Measurements from ENCODE around the gene PSME1.

The PSME1 gene

GRCh38 chr14:24100197-24100981 is 35.6 kb upstream of the PSME1 start:
- Histone ChIP-seq H4K8ac (ENCODE audit: low read depth, low read length) (no peak overlapping the region), H3K18ac (ENCODE audit: low read length) (no peak overlapping the region), H3K9me3 (replicated peaks in 1 of 2; ENCODE audit: control insufficient read depth in 2 of 2, insufficient read depth in 1 of 2, low read depth in 1 of 2, low read length in 2 of 2) (peaks cover 0 to 2% of the 10 kb centered on the region in 2 donors), H3K4me2 (ENCODE audit: insufficient read depth, low read length, poor library complexity, severe bottlenecking) (no peak overlapping the region), H3K79me1 (ENCODE audit: low read depth, low read length) (no peaks in the 10 kb centered on the region), H2BK5ac (ENCODE audit: low read length) (no peak overlapping the region), H3K4me3 (ENCODE audit: low read length in 2 of 2) (no peak overlapping the region), H3K9ac (ENCODE audit: low read depth, low read length, poor library complexity) (no peak overlapping the region), H2AK5ac (ENCODE audit: low read depth, low read length) (no peak overlapping the region), H3K14ac (ENCODE audit: low read length) (no peak overlapping the region), H3K36me3 (replicated peaks in 1 of 2; ENCODE audit: control insufficient read depth in 2 of 2, insufficient read depth in 2 of 2, low read length in 2 of 2) (peaks cover 31 to 48% of the 10 kb centered on the region in 2 donors), H2BK15ac (ENCODE audit: low read length) (no peak overlapping the region), H2BK12ac (ENCODE audit: low read length) (no peak overlapping the region), H3K23ac (ENCODE audit: low read depth, low read length, poor library complexity) (no peak overlapping the region), H3K4ac (ENCODE audit: low read length) (no peak overlapping the region), H2AFZ (ENCODE audit: low read length) (no peak overlapping the region), H3K27me3 (ENCODE audit: control insufficient read depth in 3 of 3, insufficient read depth in 3 of 3, low read depth in 1 of 3, low read length in 3 of 3) (no peaks in the 10 kb centered on the region), H2BK120ac (ENCODE audit: low read depth, low read length) (no peak overlapping the region), H3K27ac (replicated peaks; ENCODE audit: low read length) (no peak overlapping the region), H3K4me1 (ENCODE audit: control insufficient read depth in 2 of 2, insufficient read depth in 1 of 2, low read depth in 1 of 2, low read length in 2 of 2) (peaks cover 3 to 4% of the 10 kb centered on the region in 2 donors), H4K91ac (ENCODE audit: low read depth, low read length, poor library complexity) (no peak overlapping the region)
- no peak for DNase-seq (ENCODE audit: low spot score)
- no CpG with 5 or more reads among the region's 4 CpGs for WGBS, 2 donors (ENCODE audit: extremely low coverage in 2 of 2, insufficient read length in 2 of 2, insufficient replicate concordance in 1 of 2)

GRCh38 chr14:24100982-24101494 is 35.0 kb upstream of the PSME1 start:
- H3K9ac ChIP-seq (ENCODE audit: low read depth, low read length, poor library complexity) = no peak overlapping the region
- no peak overlapping the region for H2BK5ac ChIP-seq (ENCODE audit: low read length)
- no peak overlapping the region for H4K91ac ChIP-seq (ENCODE audit: low read depth, low read length, poor library complexity)
- no peak overlapping the region for H3K4me2 ChIP-seq (ENCODE audit: insufficient read depth, low read length, poor library complexity, severe bottlenecking)
- no peak overlapping the region for H2AK5ac ChIP-seq (ENCODE audit: low read depth, low read length)
- no peaks in the 10 kb centered on the region for H3K79me1 ChIP-seq (ENCODE audit: low read depth, low read length)
- H3K18ac ChIP-seq (ENCODE audit: low read length) = no peak overlapping the region
- no peak overlapping the region for H2BK12ac ChIP-seq (ENCODE audit: low read length)
- no peak overlapping the region for H2AFZ ChIP-seq (ENCODE audit: low read length)
- H2BK15ac ChIP-seq (ENCODE audit: low read length) = no peak overlapping the region
- DNase-seq (ENCODE audit: low spot score) = no peak
- no peak overlapping the region for H2BK120ac ChIP-seq (ENCODE audit: low read depth, low read length)
- no peak overlapping the region for H4K8ac ChIP-seq (ENCODE audit: low read depth, low read length)
- no peak overlapping the region for H3K27ac ChIP-seq (replicated peaks; ENCODE audit: low read length)
- H3K23ac ChIP-seq (ENCODE audit: low read depth, low read length, poor library complexity) = no peak overlapping the region
- H3K36me3 ChIP-seq (replicated peaks in 1 of 2; ENCODE audit: control insufficient read depth in 2 of 2, insufficient read depth in 2 of 2, low read length in 2 of 2) = peaks cover 31 to 48% of the 10 kb centered on the region in 2 donors
- no peak overlapping the region for H3K14ac ChIP-seq (ENCODE audit: low read length)
- H3K9me3 ChIP-seq (replicated peaks in 1 of 2; ENCODE audit: control insufficient read depth in 2 of 2, insufficient read depth in 1 of 2, low read depth in 1 of 2, low read length in 2 of 2) = peaks cover 0 to 2% of the 10 kb centered on the region in 2 donors
- H3K27me3 ChIP-seq (ENCODE audit: control insufficient read depth in 3 of 3, insufficient read depth in 3 of 3, low read depth in 1 of 3, low read length in 3 of 3) = no peaks in the 10 kb centered on the region
- no peak overlapping the region for H3K4ac ChIP-seq (ENCODE audit: low read length)
- H3K4me3 ChIP-seq (ENCODE audit: low read length in 2 of 2) = no peak overlapping the region
- no CpG with 5 or more reads among the region's 3 CpGs for WGBS, 2 donors (ENCODE audit: extremely low coverage in 2 of 2, insufficient read length in 2 of 2, insufficient replicate concordance in 1 of 2)
- no peaks in the 10 kb centered on the region for H3K4me1 ChIP-seq (ENCODE audit: control insufficient read depth in 2 of 2, insufficient read depth in 1 of 2, low read depth in 1 of 2, low read length in 2 of 2)

GRCh38 chr14:24102357-24103048 is 33.5 kb upstream of the PSME1 start:
- DNase-seq (ENCODE audit: low spot score) = no peak
- no peak overlapping the region for H2AK5ac ChIP-seq (ENCODE audit: low read depth, low read length)
- H3K36me3 ChIP-seq (replicated peaks in 1 of 2; ENCODE audit: control insufficient read depth in 2 of 2, insufficient read depth in 2 of 2, low read length in 2 of 2) = peaks cover 29 to 48% of the 10 kb centered on the region in 2 donors
- no peaks in the 10 kb centered on the region for H3K4me1 ChIP-seq (ENCODE audit: control insufficient read depth in 2 of 2, insufficient read depth in 1 of 2, low read depth in 1 of 2, low read length in 2 of 2)
- no peak overlapping the region for H3K4ac ChIP-seq (ENCODE audit: low read length)
- H2BK5ac ChIP-seq (ENCODE audit: low read length) = no peak overlapping the region
- H3K14ac ChIP-seq (ENCODE audit: low read length) = no peak overlapping the region
- no peak overlapping the region for H2BK12ac ChIP-seq (ENCODE audit: low read length)
- no peak overlapping the region for H2AFZ ChIP-seq (ENCODE audit: low read length)
- H3K79me1 ChIP-seq (ENCODE audit: low read depth, low read length) = no peaks in the 10 kb centered on the region
- H3K27ac ChIP-seq (replicated peaks; ENCODE audit: low read length) = no peak overlapping the region
- H3K23ac ChIP-seq (ENCODE audit: low read depth, low read length, poor library complexity) = no peak overlapping the region
- no peak overlapping the region for H3K4me2 ChIP-seq (ENCODE audit: insufficient read depth, low read length, poor library complexity, severe bottlenecking)
- no peak overlapping the region for H2BK120ac ChIP-seq (ENCODE audit: low read depth, low read length)
- H3K9ac ChIP-seq (ENCODE audit: low read depth, low read length, poor library complexity) = no peak overlapping the region
- WGBS, 2 donors (ENCODE audit: extremely low coverage in 2 of 2, insufficient read length in 2 of 2, insufficient replicate concordance in 1 of 2) = no CpG with 5 or more reads among the region's 7 CpGs
- no peak overlapping the region for H3K4me3 ChIP-seq (ENCODE audit: low read length in 2 of 2)
- no peak overlapping the region for H4K91ac ChIP-seq (ENCODE audit: low read depth, low read length, poor library complexity)
- no peak overlapping the region for H3K18ac ChIP-seq (ENCODE audit: low read length)
- H3K27me3 ChIP-seq (ENCODE audit: control insufficient read depth in 3 of 3, insufficient read depth in 3 of 3, low read depth in 1 of 3, low read length in 3 of 3) = no peaks in the 10 kb centered on the region
- peaks cover 0 to 2% of the 10 kb centered on the region in 2 donors for H3K9me3 ChIP-seq (replicated peaks in 1 of 2; ENCODE audit: control insufficient read depth in 2 of 2, insufficient read depth in 1 of 2, low read depth in 1 of 2, low read length in 2 of 2)
- no peak overlapping the region for H4K8ac ChIP-seq (ENCODE audit: low read depth, low read length)
- H2BK15ac ChIP-seq (ENCODE audit: low read length) = no peak overlapping the region

GRCh38 chr14:24103451-24103850 is 32.5 kb upstream of the PSME1 start:
- no peak overlapping the region for H2BK120ac ChIP-seq (ENCODE audit: low read depth, low read length)
- H3K18ac ChIP-seq (ENCODE audit: low read length) = no peak overlapping the region
- H3K36me3 ChIP-seq (replicated peaks in 1 of 2; ENCODE audit: control insufficient read depth in 2 of 2, insufficient read depth in 2 of 2, low read length in 2 of 2) = peaks cover 25 to 42% of the 10 kb centered on the region in 2 donors

More at GRCh38 chr14:24103451-24103850, 32.5 kb upstream of the PSME1 start:
- Histone ChIP-seq H3K27me3 (ENCODE audit: control insufficient read depth in 3 of 3, insufficient read depth in 3 of 3, low read depth in 1 of 3, low read length in 3 of 3) (no peaks in the 10 kb centered on the region), H2BK12ac (ENCODE audit: low read length) (no peak overlapping the region), H3K27ac (replicated peaks; ENCODE audit: low read length) (no peak overlapping the region), H3K4me1 (ENCODE audit: control insufficient read depth in 2 of 2, insufficient read depth in 1 of 2, low read depth in 1 of 2, low read length in 2 of 2) (no peaks in the 10 kb centered on the region), H3K9me3 (replicated peaks in 1 of 2; ENCODE audit: control insufficient read depth in 2 of 2, insufficient read depth in 1 of 2, low read depth in 1 of 2, low read length in 2 of 2) (peaks cover 0 to 2% of the 10 kb centered on the region in 2 donors), H3K14ac (ENCODE audit: low read length) (no peak overlapping the region), H3K79me1 (ENCODE audit: low read depth, low read length) (no peaks in the 10 kb centered on the region), H2AFZ (ENCODE audit: low read length) (no peak overlapping the region), H2AK5ac (ENCODE audit: low read depth, low read length) (no peak overlapping the region), H2BK15ac (ENCODE audit: low read length) (no peak overlapping the region), H3K4me3 (ENCODE audit: low read length in 2 of 2) (no peak overlapping the region), H2BK5ac (ENCODE audit: low read length) (no peak overlapping the region), H3K4ac (ENCODE audit: low read length) (no peak overlapping the region), H3K4me2 (ENCODE audit: insufficient read depth, low read length, poor library complexity, severe bottlenecking) (no peak overlapping the region), H3K23ac (ENCODE audit: low read depth, low read length, poor library complexity) (no peak overlapping the region), H4K8ac (ENCODE audit: low read depth, low read length) (no peak overlapping the region), H4K91ac (ENCODE audit: low read depth, low read length, poor library complexity) (no peak overlapping the region), H3K9ac (ENCODE audit: low read depth, low read length, poor library complexity) (no peak overlapping the region)
- DNase-seq (ENCODE audit: low spot score) = no peak
- no CpG with 5 or more reads among the region's 13 CpGs for WGBS, 2 donors (ENCODE audit: extremely low coverage in 2 of 2, insufficient read length in 2 of 2, insufficient replicate concordance in 1 of 2)

Data from neuronal stem cell (in vitro differentiated cells).